Measurements from ENCODE around the gene ATG9B. TPM values are rescaled to one million over a fixed set of nuclear protein-coding genes. Genes with fewer than 3 reads are reported as not detected.
A peak's percentile ranks its signal among the peaks of the same experiment; 100 is the strongest.

Gene ATG9B
- total and polyA plus RNA-seq, 9 of the 15 experiments (the other 6 are each of a cell fraction or from before 2014, with no cell fraction given): 0.29 to 8.0 (median 2.1) TPM

GRCh38 chr7:151017953-151018420 is 6.3 kb downstream of the ATG9B start (continued):
- TF ChIP-seq DMBX1 (CRISPR knock-in tag; IDR thresholded peaks at IDR 0.05; ENCODE audit: borderline replicate concordance): peak; percentile 56; the same call in 1 of the 2 replicates
- peak in 1 of 2 experiments; percentile 58; a peak in 1 of 4 replicates for TF ChIP-seq ZNF639 (CRISPR knock-in tag; conservative IDR thresholded peaks at IDR 0.05 in 1 of 2, IDR thresholded peaks at IDR 0.05 in 1 of 2)
- peak; percentile 67; the same call in 1 of the 2 replicates for TF ChIP-seq SPI1 (IDR thresholded peaks at IDR 0.05; ENCODE audit: borderline replicate concordance, low read depth, low read length)
- TF ChIP-seq STAT5B (CRISPR knock-in tag; IDR thresholded peaks at IDR 0.05): no peak
- TF ChIP-seq ESRRA (IDR thresholded peaks at IDR 0.05; ENCODE audit: borderline replicate concordance, low read depth): peak; percentile 65
- peak; percentile 67; the same call in 1 of the 2 replicates for TF ChIP-seq ETV5 (CRISPR knock-in tag; IDR thresholded peaks at IDR 0.05; ENCODE audit: low read depth)
- TF ChIP-seq PTTG1 (tag; IDR thresholded peaks at IDR 0.05; ENCODE audit: low read depth): no peak
- TF ChIP-seq POLR3G (IDR thresholded peaks at IDR 0.05; ENCODE audit: extremely low read depth, insufficient read length, insufficient replicate concordance): no peak
- TF ChIP-seq RREB1 (CRISPR knock-in tag; IDR thresholded peaks at IDR 0.05): peak; percentile 47; the same call in 1 of the 2 replicates
- TF ChIP-seq NBN (IDR thresholded peaks at IDR 0.05; ENCODE audit: low read depth): peak; percentile 82; the same call in 1 of the 2 replicates
- TF ChIP-seq BHLHE40 (IDR thresholded peaks at IDR 0.05; ENCODE audit: low read length): 0 out of 2 replicates have a peak, but pooled peaks have one; percentile 41
- peak; percentile 50; the same call in 1 of the 2 replicates for TF ChIP-seq ZC3H8 (IDR thresholded peaks at IDR 0.05)
- TF ChIP-seq POLR2G (IDR thresholded peaks at IDR 0.05; ENCODE audit: low read depth, low read length): peak; percentile 89
- TF ChIP-seq ZNF143 (CRISPR knock-in tag; IDR thresholded peaks at IDR 0.05): no peak
- TF ChIP-seq ZNF740 (CRISPR knock-in tag; IDR thresholded peaks at IDR 0.05): peak; percentile 73
- no peak for TF ChIP-seq ZNF740 (tag; IDR thresholded peaks at IDR 0.05)
- peak; percentile 74; the same call in 1 of the 2 replicates for TF ChIP-seq RFX1 (IDR thresholded peaks at IDR 0.05)
- no peak for TF ChIP-seq ZNF197 (CRISPR knock-in tag; IDR thresholded peaks at IDR 0.05; ENCODE audit: low read depth)
- peak; percentile 77 for TF ChIP-seq CBX1 (IDR thresholded peaks at IDR 0.05; ENCODE audit: low read depth)
- TF ChIP-seq ESRRB (CRISPR knock-in tag; IDR thresholded peaks at IDR 0.05; ENCODE audit: borderline replicate concordance): no peak
